ENCODE measurements around the gene ARF4. TPM values are rescaled to one million over a fixed set of nuclear protein-coding genes. Genes with fewer than 3 reads are reported as not detected.

Gene ARF4
- total RNA-seq, 1 experiment from 2014 or later: 112 TPM

DNA sequence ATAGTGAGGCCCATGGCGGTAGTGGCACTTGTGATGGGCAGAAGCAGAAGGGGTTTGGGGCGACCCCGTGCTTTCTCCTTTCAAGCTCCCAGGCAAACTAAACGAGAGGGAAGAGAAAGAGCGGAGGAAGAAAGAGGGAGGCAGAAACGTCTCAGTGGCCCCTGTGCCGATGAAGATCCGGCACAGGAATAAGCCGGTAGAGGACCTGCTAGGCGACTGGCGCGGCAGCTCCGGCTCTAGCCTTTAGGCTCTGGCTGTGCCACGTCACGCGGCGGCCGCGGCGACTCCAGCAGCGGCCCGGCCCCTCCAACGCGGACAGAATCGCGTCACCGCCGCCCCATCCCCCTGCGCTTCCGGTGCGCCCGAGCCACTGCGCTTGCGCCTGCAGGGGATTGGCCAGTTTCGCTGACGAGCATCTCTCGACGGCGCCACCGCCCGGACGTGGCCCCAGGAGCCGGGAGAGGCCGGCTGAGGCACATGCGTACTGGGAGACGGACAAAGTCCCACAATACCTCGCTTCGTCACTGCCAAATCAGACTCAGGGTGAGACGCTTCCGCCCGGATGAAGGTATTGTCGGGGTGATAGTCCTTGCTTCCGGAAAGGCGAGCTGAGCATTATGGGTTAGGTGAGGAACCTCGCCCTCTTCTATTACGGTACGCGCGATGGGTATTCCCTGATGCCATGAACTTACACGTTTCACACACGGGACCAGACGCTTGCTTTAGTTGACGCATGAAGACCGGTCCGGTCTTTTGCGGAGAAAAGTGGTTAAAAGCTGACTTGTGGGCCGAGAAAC lies at the start of gene ARF4 (continued):
- TF ChIP-seq POLR2AphosphoS5 (IDR thresholded peaks at IDR 0.05; ENCODE audit: low read depth, low read length) (peak; percentile 99), ZNF274 (IDR thresholded peaks at IDR 0.05; ENCODE audit: low read depth, low read length) (no peak), SP1 (IDR thresholded peaks at IDR 0.05; ENCODE audit: low read depth) (peak; percentile 86), YY1 (IDR thresholded peaks at IDR 0.05; ENCODE audit: extremely low read depth, insufficient replicate concordance, low read depth, low read length) (peak; percentile 68), EZH2 (IDR thresholded peaks at IDR 0.05) (no peak)
- TF ChIP-seq, protein P1, sequence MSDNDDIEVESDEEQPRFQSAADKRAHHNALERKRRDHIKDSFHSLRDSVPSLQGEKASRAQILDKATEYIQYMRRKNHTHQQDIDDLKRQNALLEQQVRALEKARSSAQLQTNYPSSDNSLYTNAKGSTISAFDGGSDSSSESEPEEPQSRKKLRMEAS (IDR thresholded peaks at IDR 0.05): peak; percentile 93

DNA sequence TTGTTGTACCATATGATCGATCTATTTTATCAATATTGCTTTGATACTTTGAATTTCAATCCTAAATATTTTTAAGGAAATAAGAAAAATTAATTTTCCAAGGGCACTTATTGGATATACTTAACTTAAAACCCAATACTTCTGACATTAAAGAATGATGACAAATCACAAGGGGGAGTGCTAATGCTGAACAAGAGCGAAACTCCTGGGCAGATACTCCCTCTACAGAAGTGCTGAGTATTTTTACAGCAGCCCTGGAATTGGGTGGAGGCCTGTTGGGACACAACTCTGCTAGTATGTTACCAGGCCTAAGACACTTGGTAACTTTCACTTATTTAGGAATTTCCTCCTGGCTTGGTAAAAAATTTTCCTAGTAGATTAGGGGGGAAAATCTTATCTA lies 49.6 kb upstream of the ARF4 start:
- CTCF ChIA-PET: no interaction called here
- no peak overlapping the region for H3K4me3 ChIP-seq (replicated peaks in 1 of 2; ENCODE audit: low read depth in 1 of 2, low read length in 2 of 2)
- H3K27ac ChIP-seq (ENCODE audit: low read depth, low read length): no peak overlapping the region
- no peaks in the 10 kb centered on the region for H3K9me3 ChIP-seq (ENCODE audit: control insufficient read depth in 1 of 2, insufficient read depth in 1 of 2, low read depth in 1 of 2, low read length in 2 of 2)
- no peaks in the 10 kb centered on the region for H3K4me1 ChIP-seq (ENCODE audit: control insufficient read depth in 1 of 2, insufficient read depth in 2 of 2, low read length in 2 of 2)
- no peaks in the 10 kb centered on the region for H3K9me2 ChIP-seq (ENCODE audit: insufficient read depth)
- DNase-seq (ENCODE audit: low read depth, low spot score) (peak; percentile 3), ATAC-seq (peak; percentile 54; the same call in 1 of the 2 replicates)
- H3K27me3 ChIP-seq (ENCODE audit: insufficient read depth, low read length): no peaks in the 10 kb centered on the region
- peaks cover 0 to 3% of the 10 kb centered on the region in 2 experiments; a peak in 1 of 4 replicates for H3K36me3 ChIP-seq (ENCODE audit: control insufficient read depth in 1 of 2, insufficient read depth in 2 of 2, low read length in 2 of 2)
- H3K4me2 ChIP-seq (ENCODE audit: low read length): no peak overlapping the region
- H3K9ac ChIP-seq (ENCODE audit: low read length): no peak overlapping the region
- H3K79me2 ChIP-seq (ENCODE audit: insufficient read depth, low read length): no peaks in the 10 kb centered on the region
- H4K20me1 ChIP-seq (ENCODE audit: insufficient read depth): no peaks in the 10 kb centered on the region
- POLR2A ChIA-PET: interaction anchor here (0.5 kb wide), 1 partner anchor 108 kb away, joined by 5 read pairs; no protein-coding TSS in a partner anchor
- BruUV-seq (replicated peaks): no TSS peak
- RAD21 ChIA-PET (ENCODE audit: low non-redundant PET in 1 of 2, low total read pairs in 2 of 2, uncharacterized antibody in 2 of 2, unreplicated experiment in 2 of 2): no interaction called here
- no peak overlapping the region for H2AFZ ChIP-seq (ENCODE audit: low read depth, low read length, poor library complexity, severe bottlenecking)
- TF ChIP-seq SRF (IDR thresholded peaks at IDR 0.05; ENCODE audit: low read depth) (no peak), RAD21 (IDR thresholded peaks at IDR 0.05; ENCODE audit: low read depth) (peak; percentile 75), POLR2AphosphoS5 (IDR thresholded peaks at IDR 0.05; ENCODE audit: low read depth, low read length) (no peak)
- TF ChIP-seq, protein P2, sequence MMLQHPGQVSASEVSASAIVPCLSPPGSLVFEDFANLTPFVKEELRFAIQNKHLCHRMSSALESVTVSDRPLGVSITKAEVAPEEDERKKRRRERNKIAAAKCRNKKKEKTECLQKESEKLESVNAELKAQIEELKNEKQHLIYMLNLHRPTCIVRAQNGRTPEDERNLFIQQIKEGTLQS (IDR thresholded peaks at IDR 0.05): no peak
- TF ChIP-seq, protein P3, sequence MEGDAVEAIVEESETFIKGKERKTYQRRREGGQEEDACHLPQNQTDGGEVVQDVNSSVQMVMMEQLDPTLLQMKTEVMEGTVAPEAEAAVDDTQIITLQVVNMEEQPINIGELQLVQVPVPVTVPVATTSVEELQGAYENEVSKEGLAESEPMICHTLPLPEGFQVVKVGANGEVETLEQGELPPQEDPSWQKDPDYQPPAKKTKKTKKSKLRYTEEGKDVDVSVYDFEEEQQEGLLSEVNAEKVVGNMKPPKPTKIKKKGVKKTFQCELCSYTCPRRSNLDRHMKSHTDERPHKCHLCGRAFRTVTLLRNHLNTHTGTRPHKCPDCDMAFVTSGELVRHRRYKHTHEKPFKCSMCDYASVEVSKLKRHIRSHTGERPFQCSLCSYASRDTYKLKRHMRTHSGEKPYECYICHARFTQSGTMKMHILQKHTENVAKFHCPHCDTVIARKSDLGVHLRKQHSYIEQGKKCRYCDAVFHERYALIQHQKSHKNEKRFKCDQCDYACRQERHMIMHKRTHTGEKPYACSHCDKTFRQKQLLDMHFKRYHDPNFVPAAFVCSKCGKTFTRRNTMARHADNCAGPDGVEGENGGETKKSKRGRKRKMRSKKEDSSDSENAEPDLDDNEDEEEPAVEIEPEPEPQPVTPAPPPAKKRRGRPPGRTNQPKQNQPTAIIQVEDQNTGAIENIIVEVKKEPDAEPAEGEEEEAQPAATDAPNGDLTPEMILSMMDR (IDR thresholded peaks at IDR 0.05 in 2 of 3, conservative IDR thresholded peaks at IDR 0.05 in 1 of 3; ENCODE audit: borderline replicate concordance in 1 of 3, insufficient read depth in 1 of 3, low read depth in 2 of 3, low read length in 2 of 3): peak in 1 of 3 experiments; percentile 49; a peak in 1 of 6 replicates
- intact Hi-C loops (cut with micrococcal nuclease): loop anchor here (1.0 to 5.0 kb wide), 2 partner anchors 181 to 207 kb away; no protein-coding TSS in a partner anchor
